K562 (cell line): ENCODE measurements around the gene PRMT3. TPM values are rescaled to one million over a fixed set of nuclear protein-coding genes. Genes with fewer than 3 reads are reported as not detected.

ENCODE experiments used
- BRF1 ChIP-seq: IDR thresholded peaks from 3 replicates; pipeline ENCODE4 v1.6.1; 2011; ENCODE audit warnings: borderline replicate concordance, mild to moderate bottlenecking; ENCODE audit not compliant: insufficient read length; ENCODE audit errors: extremely low read depth
- CEBPG ChIP-seq, 3 experiments: fragments of 200-800 bp in 1 of 3; sonication (Bioruptor generic) in 1 of 3; sonication (generic) in 1 of 3; formaldehyde crosslinking in 1 of 3; IDR thresholded peaks in 2 of 3; conservative IDR thresholded peaks in 1 of 3; 2 replicates each; pipeline versions ENCODE4 v1.6.1 to v1.8.0; 2016 to 2022; ENCODE audit warnings: missing compliant biosample characterization in 2 of 3, missing genetic modification characterization in 2 of 3, mild to moderate bottlenecking in 1 of 3, missing genetic modification reagents in 1 of 3
- FOXJ2 ChIP-seq: fragments of 200-800 bp; sonication (Bioruptor generic); IDR thresholded peaks from 2 replicates; pipeline ENCODE4 v1.6.1; 2016; ENCODE audit warnings: missing genetic modification characterization, missing compliant biosample characterization
- KLF1 ChIP-seq: fragments of 450-650 bp; IDR thresholded peaks from 2 replicates; pipeline ENCODE4 v1.6.1; 2016; ENCODE audit warnings: missing genetic modification characterization, missing compliant biosample characterization
- KLF13 ChIP-seq: fragments of 450-650 bp; IDR thresholded peaks from 2 replicates; pipeline ENCODE4 v1.6.1; 2016; ENCODE audit warnings: missing genetic modification characterization, low read depth, mild to moderate bottlenecking, missing compliant biosample characterization, moderate library complexity, borderline replicate concordance
- L3MBTL2 ChIP-seq: fragments of 450-650 bp; IDR thresholded peaks from 2 replicates; pipeline ENCODE4 v1.6.1; 2016; ENCODE audit warnings: mild to moderate bottlenecking, moderate library complexity
- NCOR1 ChIP-seq: fragments of 450-650 bp; IDR thresholded peaks from 2 replicates; pipeline ENCODE4 v1.6.1; 2016; ENCODE audit warnings: mild to moderate bottlenecking, moderate library complexity
- PHB2 ChIP-seq: fragments of 450-650 bp; IDR thresholded peaks from 2 replicates; pipeline ENCODE4 v1.6.1; 2017; ENCODE audit warnings: low read depth
- PTTG1 ChIP-seq: fragments of 450-650 bp; IDR thresholded peaks from 2 replicates; pipeline ENCODE4 v1.6.1; 2016; ENCODE audit warnings: low read depth, mild to moderate bottlenecking, missing genetic modification characterization, missing compliant biosample characterization
- RBM39 ChIP-seq: fragments of 200-400 bp; formaldehyde crosslinking; optimal IDR thresholded peaks from 2 replicates; pipeline ENCODE3; 2018; ENCODE audit warnings: low read depth, low read length
- SIX5 ChIP-seq, 2 experiments: IDR thresholded peaks; 2 replicates each; pipeline ENCODE4 v1.6.1; 2011; ENCODE audit warnings: low read length in 2 of 2, borderline replicate concordance in 1 of 2, low read depth in 1 of 2, mild to moderate bottlenecking in 1 of 2, moderate library complexity in 1 of 2; ENCODE audit not compliant: insufficient read depth in 1 of 2
- SPI1 ChIP-seq: IDR thresholded peaks from 2 replicates; pipeline ENCODE4 v1.6.1; 2011; ENCODE audit warnings: low read depth, low read length, control low read depth, borderline replicate concordance
- THAP7 ChIP-seq: fragments of 250-450 bp; sonication (Bioruptor Pico); IDR thresholded peaks from 2 replicates; pipeline ENCODE4 v1.5.0; 2021
- ZNF134 ChIP-seq: fragments of 250-450 bp; sonication (Bioruptor Pico); conservative IDR thresholded peaks from 2 replicates; pipeline ENCODE4 v1.4.0; 2020
- ZNF24 ChIP-seq: fragments of 450-650 bp; IDR thresholded peaks from 2 replicates; pipeline ENCODE4 v1.6.1; 2016
- ZNF77 ChIP-seq: fragments of 250-450 bp; sonication (Bioruptor Pico); IDR thresholded peaks from 2 replicates; pipeline ENCODE4 v1.5.0; 2020
- polyA plus RNA-seq, 8 experiments: library from polyadenylated mRNA; depleted of rRNA in 4 of 8; stranded (reverse) in 5 of 8; unstranded in 3 of 8; fragments of >200 nt; fragmentation: Nextera tagmentation in 2 of 8; fragmentation: Illumina TruSeq in 1 of 8; extraction: Ambion mirVana in 2 of 8; extraction: Trizol in 1 of 8; gene quantifications; 2 replicates each; pipeline versions ENCODE4 v1.2.1 to v1.2.3, GENCODE V29; 2011 to 2014; ENCODE audit warnings: inconsistent platforms in 1 of 8, missing spikeins in 1 of 8
- total RNA-seq, 7 experiments: library from RNA; depleted of rRNA in 6 of 7; stranded (reverse); fragments of >200 nt in 6 of 7; fragmentation: Illumina TruSeq in 2 of 7; extraction: Trizol in 2 of 7; gene quantifications; 2 replicates each; pipeline versions ENCODE4 v1.2.1 to v1.2.3, GENCODE V29; 2011 to 2021; ENCODE audit warnings: low replicate concordance in 1 of 7
- TF ChIP-seq, protein P1 (sequence below): IDR thresholded peaks from 2 replicates; pipeline ENCODE4 v1.6.1; 2014; ENCODE audit warnings: antibody characterized with exemption
- TF ChIP-seq, protein P2 (sequence below): fragments of 250-450 bp; sonication (Bioruptor Pico); IDR thresholded peaks from 2 replicates; pipeline ENCODE4 v1.8.0; 2022; ENCODE audit warnings: inconsistent platforms
- TF ChIP-seq, protein P3 (sequence below): sonication (generic); formaldehyde crosslinking; IDR thresholded peaks from 2 replicates; pipeline ENCODE4 v1.8.0; 2022; ENCODE audit warnings: mild to moderate bottlenecking, missing genetic modification reagents

PRMT3 gene
- total and polyA plus RNA-seq, 9 of the 15 experiments (the other 6 are each of a cell fraction or from before 2014, with no cell fraction given) = 24.0 to 62.1 (median 44.7) TPM

DNA sequence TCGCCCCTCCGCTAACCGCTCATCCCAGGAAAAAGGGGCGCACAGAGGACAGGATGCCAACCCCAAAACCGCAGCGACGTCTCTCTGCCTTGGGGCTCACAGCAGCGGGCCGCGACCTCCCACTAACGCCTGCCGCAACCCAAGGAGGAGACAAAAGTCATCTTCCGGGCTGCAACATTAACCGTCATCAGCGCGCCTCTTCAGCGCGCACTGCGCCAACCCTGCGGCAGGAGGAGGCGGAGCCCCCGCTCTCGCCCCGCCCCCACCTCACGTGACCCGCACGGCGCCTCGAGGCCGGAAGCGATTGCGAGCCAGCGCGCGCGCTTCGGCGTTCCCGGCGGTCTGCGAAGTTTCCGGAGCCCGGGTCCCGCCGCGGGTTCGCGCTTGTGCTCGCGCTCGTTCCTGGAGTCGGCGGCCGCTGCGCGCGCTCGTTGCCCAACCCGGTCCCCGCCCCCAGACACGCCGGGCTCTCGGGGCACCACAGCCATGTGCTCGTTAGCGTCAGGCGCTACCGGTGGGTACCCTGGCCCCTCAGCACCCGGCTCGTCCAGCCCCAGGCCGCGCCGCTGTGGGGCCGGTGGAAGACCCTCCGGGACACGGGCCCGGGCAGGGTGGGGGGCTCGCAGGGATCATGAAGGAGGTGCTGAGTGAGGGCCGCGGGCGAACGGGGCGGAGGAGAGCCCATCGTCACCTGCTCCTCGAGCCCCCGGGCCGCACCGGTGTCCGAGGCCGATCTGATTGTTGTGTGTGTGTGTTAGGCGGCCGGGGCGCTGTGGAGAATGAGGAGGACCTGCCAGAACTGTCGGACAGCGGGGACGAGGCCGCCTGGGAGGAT lies at the start of gene PRMT3 (continued):
- TF ChIP-seq ZNF77 (CRISPR knock-in tag) = no peak
- no peak; the same call in none of the 2 replicates for TF ChIP-seq ZNF24
- peak; percentile 71; the same call in 1 of the 2 replicates for TF ChIP-seq CEBPG (CRISPR knock-in tag; IDR thresholded peaks at IDR 0.05)
- peak in 1 of 2 experiments; percentile 65; a peak in 3 of 4 replicates for TF ChIP-seq CEBPG (tag; conservative IDR thresholded peaks at IDR 0.05 in 1 of 2, IDR thresholded peaks at IDR 0.05 in 1 of 2)
- TF ChIP-seq RBM39 = no peak
- TF ChIP-seq KLF1 (tag) = no peak; the same call in 1 of the 2 replicates
- TF ChIP-seq, protein P1, sequence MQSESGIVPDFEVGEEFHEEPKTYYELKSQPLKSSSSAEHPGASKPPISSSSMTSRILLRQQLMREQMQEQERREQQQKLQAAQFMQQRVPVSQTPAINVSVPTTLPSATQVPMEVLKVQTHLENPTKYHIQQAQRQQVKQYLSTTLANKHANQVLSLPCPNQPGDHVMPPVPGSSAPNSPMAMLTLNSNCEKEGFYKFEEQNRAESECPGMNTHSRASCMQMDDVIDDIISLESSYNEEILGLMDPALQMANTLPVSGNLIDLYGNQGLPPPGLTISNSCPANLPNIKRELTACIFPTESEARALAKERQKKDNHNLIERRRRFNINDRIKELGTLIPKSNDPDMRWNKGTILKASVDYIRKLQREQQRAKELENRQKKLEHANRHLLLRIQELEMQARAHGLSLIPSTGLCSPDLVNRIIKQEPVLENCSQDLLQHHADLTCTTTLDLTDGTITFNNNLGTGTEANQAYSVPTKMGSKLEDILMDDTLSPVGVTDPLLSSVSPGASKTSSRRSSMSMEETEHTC = peak; percentile 88
- TF ChIP-seq THAP7 (CRISPR knock-in tag) = no peak
- no peak for TF ChIP-seq BRF1
- no peak for TF ChIP-seq PHB2
- peak; percentile 92 for TF ChIP-seq L3MBTL2
- peak; percentile 65 for TF ChIP-seq FOXJ2
- TF ChIP-seq, protein P2, sequence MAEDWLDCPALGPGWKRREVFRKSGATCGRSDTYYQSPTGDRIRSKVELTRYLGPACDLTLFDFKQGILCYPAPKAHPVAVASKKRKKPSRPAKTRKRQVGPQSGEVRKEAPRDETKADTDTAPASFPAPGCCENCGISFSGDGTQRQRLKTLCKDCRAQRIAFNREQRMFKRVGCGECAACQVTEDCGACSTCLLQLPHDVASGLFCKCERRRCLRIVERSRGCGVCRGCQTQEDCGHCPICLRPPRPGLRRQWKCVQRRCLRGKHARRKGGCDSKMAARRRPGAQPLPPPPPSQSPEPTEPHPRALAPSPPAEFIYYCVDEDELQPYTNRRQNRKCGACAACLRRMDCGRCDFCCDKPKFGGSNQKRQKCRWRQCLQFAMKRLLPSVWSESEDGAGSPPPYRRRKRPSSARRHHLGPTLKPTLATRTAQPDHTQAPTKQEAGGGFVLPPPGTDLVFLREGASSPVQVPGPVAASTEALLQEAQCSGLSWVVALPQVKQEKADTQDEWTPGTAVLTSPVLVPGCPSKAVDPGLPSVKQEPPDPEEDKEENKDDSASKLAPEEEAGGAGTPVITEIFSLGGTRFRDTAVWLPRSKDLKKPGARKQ (CRISPR knock-in tag) = no peak
- no peak for TF ChIP-seq SPI1
- TF ChIP-seq PTTG1 (tag) = no peak
- 0 out of 2 replicates have a peak, but pooled peaks have one; percentile 33 for TF ChIP-seq ZNF134 (CRISPR knock-in tag)
- no peak for TF ChIP-seq SIX5 (IDR thresholded peaks at IDR 0.05; ENCODE audit: borderline replicate concordance in 1 of 2, insufficient read depth in 1 of 2, low read depth in 1 of 2, low read length in 2 of 2)
- no peak; the same call in 1 of the 2 replicates for TF ChIP-seq KLF13 (tag)
- TF ChIP-seq, protein P3, sequence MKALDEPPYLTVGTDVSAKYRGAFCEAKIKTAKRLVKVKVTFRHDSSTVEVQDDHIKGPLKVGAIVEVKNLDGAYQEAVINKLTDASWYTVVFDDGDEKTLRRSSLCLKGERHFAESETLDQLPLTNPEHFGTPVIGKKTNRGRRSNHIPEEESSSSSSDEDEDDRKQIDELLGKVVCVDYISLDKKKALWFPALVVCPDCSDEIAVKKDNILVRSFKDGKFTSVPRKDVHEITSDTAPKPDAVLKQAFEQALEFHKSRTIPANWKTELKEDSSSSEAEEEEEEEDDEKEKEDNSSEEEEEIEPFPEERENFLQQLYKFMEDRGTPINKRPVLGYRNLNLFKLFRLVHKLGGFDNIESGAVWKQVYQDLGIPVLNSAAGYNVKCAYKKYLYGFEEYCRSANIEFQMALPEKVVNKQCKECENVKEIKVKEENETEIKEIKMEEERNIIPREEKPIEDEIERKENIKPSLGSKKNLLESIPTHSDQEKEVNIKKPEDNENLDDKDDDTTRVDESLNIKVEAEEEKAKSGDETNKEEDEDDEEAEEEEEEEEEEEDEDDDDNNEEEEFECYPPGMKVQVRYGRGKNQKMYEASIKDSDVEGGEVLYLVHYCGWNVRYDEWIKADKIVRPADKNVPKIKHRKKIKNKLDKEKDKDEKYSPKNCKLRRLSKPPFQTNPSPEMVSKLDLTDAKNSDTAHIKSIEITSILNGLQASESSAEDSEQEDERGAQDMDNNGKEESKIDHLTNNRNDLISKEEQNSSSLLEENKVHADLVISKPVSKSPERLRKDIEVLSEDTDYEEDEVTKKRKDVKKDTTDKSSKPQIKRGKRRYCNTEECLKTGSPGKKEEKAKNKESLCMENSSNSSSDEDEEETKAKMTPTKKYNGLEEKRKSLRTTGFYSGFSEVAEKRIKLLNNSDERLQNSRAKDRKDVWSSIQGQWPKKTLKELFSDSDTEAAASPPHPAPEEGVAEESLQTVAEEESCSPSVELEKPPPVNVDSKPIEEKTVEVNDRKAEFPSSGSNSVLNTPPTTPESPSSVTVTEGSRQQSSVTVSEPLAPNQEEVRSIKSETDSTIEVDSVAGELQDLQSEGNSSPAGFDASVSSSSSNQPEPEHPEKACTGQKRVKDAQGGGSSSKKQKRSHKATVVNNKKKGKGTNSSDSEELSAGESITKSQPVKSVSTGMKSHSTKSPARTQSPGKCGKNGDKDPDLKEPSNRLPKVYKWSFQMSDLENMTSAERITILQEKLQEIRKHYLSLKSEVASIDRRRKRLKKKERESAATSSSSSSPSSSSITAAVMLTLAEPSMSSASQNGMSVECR = peak; percentile 46
- peak; percentile 38; the same call in 1 of the 2 replicates for TF ChIP-seq NCOR1
